Astrocyte of the cerebellum (primary cell): ENCODE results near the gene OR5L1.

Source experiments
- DNase-seq: peaks from one replicate; pipeline ENCODE4 v3.0.0-alpha.2; 2011; ENCODE audit warnings: low read depth
- H3K4me3 ChIP-seq: 2 replicates; pipeline ENCODE4 v1.5.1; 2011; ENCODE audit warnings: mild to moderate bottlenecking, low read depth, low read length, moderate library complexity
- in situ Hi-C: cut with HindIII; loops from 2 replicates; pipeline ENCODE4 v1.10.0; 2017; ENCODE audit warnings: low sequenced_read_pairs
- TF ChIP-seq, protein P1 (sequence below): IDR thresholded peaks from 2 replicates; pipeline ENCODE4 v1.5.1; 2012; ENCODE audit warnings: low read length, low read depth, moderate library complexity, mild to moderate bottlenecking; ENCODE audit errors: missing control alignments

OR5L1 gene

DNA sequence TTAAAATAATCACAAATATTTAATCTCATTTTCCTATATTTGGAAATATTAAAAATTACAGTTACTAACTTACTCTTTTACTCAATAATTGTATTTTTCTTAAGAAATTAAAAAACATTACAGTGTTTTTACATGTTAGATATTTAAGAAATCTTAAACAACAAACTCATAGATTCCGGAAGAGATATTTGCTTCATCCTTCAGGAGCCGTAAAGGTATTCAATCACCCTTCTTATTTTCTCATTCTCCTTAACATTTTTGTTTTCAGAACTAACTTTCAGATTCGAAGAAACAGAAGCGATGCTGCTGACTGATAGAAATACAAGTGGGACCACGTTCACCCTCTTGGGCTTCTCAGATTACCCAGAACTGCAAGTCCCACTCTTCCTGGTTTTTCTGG is 8.2 kb downstream of the OR5L1 start, which contains the start of gene OR5D18:
OR5D18 (plus strand) TSS at position 301 of the 400 bp plus-strand sequence; CDS start at position 301, 0 bp downstream.
- DNase-seq: no peak
- in situ Hi-C loops: no loop called here
- TF ChIP-seq, protein P1, sequence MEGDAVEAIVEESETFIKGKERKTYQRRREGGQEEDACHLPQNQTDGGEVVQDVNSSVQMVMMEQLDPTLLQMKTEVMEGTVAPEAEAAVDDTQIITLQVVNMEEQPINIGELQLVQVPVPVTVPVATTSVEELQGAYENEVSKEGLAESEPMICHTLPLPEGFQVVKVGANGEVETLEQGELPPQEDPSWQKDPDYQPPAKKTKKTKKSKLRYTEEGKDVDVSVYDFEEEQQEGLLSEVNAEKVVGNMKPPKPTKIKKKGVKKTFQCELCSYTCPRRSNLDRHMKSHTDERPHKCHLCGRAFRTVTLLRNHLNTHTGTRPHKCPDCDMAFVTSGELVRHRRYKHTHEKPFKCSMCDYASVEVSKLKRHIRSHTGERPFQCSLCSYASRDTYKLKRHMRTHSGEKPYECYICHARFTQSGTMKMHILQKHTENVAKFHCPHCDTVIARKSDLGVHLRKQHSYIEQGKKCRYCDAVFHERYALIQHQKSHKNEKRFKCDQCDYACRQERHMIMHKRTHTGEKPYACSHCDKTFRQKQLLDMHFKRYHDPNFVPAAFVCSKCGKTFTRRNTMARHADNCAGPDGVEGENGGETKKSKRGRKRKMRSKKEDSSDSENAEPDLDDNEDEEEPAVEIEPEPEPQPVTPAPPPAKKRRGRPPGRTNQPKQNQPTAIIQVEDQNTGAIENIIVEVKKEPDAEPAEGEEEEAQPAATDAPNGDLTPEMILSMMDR: no peak
- H3K4me3 ChIP-seq: no peak within 1 kb of the TSS

DNA sequence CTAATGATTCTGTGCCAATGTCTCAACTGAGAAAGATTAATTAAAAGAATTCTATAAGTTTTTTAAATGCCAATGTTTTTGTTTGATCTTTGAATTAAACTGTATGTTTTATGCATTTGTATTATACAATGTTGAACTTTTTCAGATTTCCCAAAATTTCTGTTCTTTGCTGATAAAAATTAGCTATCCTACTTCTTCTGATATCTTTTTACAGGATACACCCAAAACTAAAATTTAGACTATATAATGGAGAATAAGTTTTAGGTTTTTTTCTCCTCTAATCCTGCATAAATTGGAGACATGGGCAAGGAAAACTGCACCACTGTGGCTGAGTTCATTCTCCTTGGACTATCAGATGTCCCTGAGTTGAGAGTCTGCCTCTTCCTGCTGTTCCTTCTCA is 15.8 kb downstream of the OR5L1 start, which contains the start of gene OR5L2:
OR5L2 (plus strand) TSS at position 301 of the 400 bp plus-strand sequence; CDS start at position 301, 0 bp downstream.
- in situ Hi-C loops: no loop called here
- DNase-seq: no peak
- no peak within 1 kb of the TSS for H3K4me3 ChIP-seq
- TF ChIP-seq, protein P1: no peak

DNA sequence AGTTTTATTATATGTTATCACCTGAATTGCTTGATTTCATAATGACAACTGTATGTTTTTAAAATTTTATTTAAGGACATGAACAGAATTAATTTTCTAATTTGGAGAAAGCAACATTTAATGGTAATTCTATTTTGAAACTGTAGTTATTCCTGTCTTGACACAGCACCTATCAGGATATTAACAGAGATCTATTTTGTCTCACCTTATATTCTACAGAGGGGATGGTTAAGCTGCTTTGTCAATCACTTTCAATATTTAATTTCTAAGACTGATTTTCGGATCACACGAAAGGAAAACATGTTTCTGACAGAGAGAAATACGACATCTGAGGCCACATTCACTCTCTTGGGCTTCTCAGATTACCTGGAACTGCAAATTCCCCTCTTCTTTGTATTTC is 27.3 kb downstream of the OR5L1 start, which contains the start of gene OR5D16:
OR5D16 (plus strand) TSS at position 301 of the 400 bp plus-strand sequence; CDS start at position 301, 0 bp downstream.
- TF ChIP-seq, protein P1: no peak
- H3K4me3 ChIP-seq: no peak within 1 kb of the TSS
- in situ Hi-C loops: no loop called here
- DNase-seq: no peak

DNA sequence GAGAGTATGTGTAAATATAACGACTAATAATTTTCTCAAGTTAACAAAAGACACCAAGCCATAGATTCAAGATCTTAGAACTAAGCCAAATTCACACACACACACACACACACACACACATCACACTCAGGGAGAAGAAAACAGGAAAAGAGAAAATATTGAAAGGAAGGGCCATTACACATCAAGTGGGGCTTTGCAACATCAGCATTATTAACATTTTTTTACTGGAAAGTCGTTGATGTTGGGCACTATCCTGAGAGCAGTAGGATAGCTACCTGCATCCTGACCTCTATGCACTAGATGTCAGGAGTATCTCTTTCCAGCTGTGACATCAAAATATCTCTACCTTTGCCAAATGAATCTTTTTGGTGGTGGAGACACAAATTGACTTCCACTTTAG is 36.3 kb downstream of the OR5L1 start:
- TF ChIP-seq, protein P1: no peak
- H3K4me3 ChIP-seq: no peak overlapping the region
- no peak for DNase-seq
- in situ Hi-C loops: no loop called here

DNA sequence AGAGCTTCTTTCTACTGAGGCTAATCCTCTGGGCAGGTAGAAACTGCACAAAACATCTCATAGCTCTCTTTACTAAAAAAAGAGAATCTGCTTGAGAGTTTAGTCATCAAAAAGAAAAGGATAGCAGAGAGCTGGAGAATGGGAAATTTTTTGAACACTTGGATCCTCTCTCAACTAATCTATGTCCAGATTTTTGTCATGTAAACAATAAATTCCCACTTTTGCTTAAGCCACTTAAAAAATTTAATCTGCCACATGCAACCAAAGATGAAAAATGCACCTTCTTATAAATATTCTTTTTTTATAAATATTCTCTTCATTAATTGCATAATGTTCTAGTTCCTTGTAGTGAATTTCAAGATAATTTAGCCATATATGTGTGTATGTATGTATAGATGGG is 37.9 kb downstream of the OR5L1 start:
- H3K4me3 ChIP-seq: no peak overlapping the region
- in situ Hi-C loops: no loop called here
- TF ChIP-seq, protein P1: no peak
- no peak for DNase-seq

DNA sequence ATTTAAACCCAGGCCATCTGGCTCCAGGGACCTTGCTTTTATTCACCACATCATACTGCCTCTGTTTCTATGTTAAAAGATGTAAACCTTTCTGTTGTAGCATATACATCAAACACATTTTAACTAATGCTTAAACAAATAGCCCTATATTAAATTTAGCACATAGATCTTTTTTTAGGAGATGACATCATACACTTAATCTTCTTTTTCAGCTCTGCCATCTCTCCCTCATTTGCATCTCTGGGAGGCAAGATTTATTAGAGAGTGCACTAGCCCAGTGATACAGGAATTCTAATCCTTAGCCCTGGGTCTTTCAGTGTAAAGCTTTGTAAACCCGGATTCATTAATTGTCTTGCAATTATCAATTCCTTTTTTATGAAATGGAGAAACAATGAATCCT is 41.0 kb downstream of the OR5L1 start:
- in situ Hi-C loops: no loop called here
- TF ChIP-seq, protein P1: no peak
- no peak overlapping the region for H3K4me3 ChIP-seq
- no peak for DNase-seq
